ENCODE results near the gene NOD2.

DNA sequence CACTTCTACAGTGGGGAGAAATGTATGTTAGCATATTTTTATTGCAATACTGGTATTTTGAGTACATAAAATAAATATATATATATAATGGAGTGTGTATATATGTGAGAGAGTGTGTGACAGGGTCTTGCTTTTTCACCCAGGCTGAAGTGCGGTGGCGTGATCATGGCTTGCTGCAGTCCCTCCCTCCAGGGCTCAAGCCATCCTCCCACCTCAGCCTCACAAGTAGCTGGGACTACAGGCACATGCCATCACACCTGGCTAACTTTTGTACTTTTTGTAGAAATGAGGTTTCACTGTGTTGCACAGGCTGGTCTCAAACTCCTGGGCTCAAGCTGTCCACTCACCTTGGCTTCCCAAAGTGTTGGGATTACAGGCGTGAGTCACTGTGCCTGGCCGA lies 52.5 kb downstream of the NOD2 start:
- TF ChIP-seq, protein P1, sequence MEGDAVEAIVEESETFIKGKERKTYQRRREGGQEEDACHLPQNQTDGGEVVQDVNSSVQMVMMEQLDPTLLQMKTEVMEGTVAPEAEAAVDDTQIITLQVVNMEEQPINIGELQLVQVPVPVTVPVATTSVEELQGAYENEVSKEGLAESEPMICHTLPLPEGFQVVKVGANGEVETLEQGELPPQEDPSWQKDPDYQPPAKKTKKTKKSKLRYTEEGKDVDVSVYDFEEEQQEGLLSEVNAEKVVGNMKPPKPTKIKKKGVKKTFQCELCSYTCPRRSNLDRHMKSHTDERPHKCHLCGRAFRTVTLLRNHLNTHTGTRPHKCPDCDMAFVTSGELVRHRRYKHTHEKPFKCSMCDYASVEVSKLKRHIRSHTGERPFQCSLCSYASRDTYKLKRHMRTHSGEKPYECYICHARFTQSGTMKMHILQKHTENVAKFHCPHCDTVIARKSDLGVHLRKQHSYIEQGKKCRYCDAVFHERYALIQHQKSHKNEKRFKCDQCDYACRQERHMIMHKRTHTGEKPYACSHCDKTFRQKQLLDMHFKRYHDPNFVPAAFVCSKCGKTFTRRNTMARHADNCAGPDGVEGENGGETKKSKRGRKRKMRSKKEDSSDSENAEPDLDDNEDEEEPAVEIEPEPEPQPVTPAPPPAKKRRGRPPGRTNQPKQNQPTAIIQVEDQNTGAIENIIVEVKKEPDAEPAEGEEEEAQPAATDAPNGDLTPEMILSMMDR (conservative IDR thresholded peaks at IDR 0.05), result no peak
- TF ChIP-seq EZH2 (IDR thresholded peaks at IDR 0.05; ENCODE audit: low read depth), result no peak
